NCI-H187 (cell line): ENCODE measurements around the gene IGSF21.

Experiments used
- DNase-seq, 2 experiments: peaks; one replicate each; lab custom pipeline; 2025; lab: John Stamatoyannopoulos, UW

The IGSF21 gene

DNA sequence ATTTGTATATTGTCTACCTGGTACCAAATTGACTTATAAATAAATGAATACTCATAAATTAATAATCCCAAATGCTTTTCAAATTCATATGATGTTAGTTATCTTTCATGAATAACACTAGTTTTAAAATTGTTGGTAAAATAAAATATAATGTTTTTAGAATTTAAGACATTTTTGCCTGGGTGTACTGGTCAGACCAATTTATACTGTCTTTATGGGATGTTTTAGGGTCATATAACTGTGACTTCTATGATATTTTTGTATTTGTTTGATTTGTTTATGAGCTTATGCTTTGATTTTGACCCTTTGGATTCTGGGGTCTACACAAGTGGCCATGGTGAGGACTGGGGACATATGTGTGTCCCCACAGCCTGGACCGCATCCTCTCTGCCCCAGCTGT is 319.0 kb downstream of the IGSF21 start:
- no peak for DNase-seq
